Testis (tissue), 2 donors: ENCODE results near the gene SMDT1.

Experiments used
- CTCF ChIP-seq, 3 experiments: fragments of 450-650 bp in 2 of 3; fragments of 200-600 bp in 1 of 3; sonication (generic) in 1 of 3; IDR thresholded peaks; one replicate each; pipeline ENCODE4 v1.5.1; 2016 to 2019; ENCODE audit warnings: antibody characterized with exemption in 3 of 3, mild to moderate bottlenecking in 2 of 3, moderate library complexity in 1 of 3
- POLR2A ChIP-seq: fragments of 450-650 bp; IDR thresholded peaks from one replicate; pipeline ENCODE4 v1.6.1; 2017; ENCODE audit warnings: antibody characterized with exemption, mild to moderate bottlenecking, moderate library complexity

- TF ChIP-seq POLR2A (no peak), CTCF (IDR thresholded peaks at IDR 0.05) (no peak)
These were observed 26.7 kb upstream of the SMDT1 start for GRCh38 chr22:42052765-42053164.
